HK-2 (cell line): ENCODE data around the gene INF2.
A peak's percentile ranks its signal among the peaks of the same experiment; 100 is the strongest.
"Not testable (repeated sequence)": the region's sequence is repeated elsewhere in the genome, so short reads cannot be mapped to it uniquely, and the experiment has no call there.

Source experiments
- DNase-seq: peaks from one replicate; pipeline ENCODE4 v3.0.0-alpha.2; 2018; ENCODE audit not compliant: unreplicated experiment

INF2 gene

GRCh38 chr14:104721505-104722431 lies 32.4 kb downstream of the INF2 start:
- DNase-seq, result no peak

- no peak for DNase-seq
Measured at GRCh38 chr14:104722938-104723650, 33.7 kb downstream of the INF2 start.

- DNase-seq, result peak; percentile 70
Measured at GRCh38 chr14:104723651-104724406, 34.4 kb downstream of the INF2 start, which contains the start of gene ADSS1. ADSS1 (plus strand) TSS chr14:104724229; CDS start chr14:104724271, 42 bp downstream.

DNA sequence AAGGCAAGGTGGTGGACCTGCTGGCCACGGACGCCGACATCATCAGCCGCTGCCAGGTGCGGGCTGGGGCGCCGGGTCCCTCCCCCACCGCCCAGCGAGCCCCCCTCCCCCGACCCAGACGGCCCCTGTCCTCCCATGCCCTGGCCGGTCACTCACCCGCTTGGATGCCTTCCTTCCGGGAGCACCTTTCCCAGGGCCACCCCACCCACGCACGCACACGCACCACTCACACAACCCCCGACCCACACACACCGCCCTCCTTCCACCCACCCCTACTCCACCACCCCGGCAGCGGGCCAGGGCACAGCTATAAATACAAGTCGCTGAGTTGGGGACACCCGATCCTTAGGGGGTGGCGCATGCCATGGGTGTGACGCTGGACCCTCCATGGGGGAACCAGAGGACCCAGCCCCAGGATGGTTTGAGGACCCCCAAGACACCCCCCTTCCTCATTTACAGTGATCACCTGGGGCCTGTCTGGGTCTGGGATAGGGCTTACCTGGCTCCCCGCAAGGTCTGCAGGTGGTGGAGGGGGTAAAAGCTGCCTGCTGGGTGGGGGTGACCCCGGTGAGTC lies 35.1 kb downstream of the INF2 start:
- DNase-seq, result peak; percentile 56

DNA sequence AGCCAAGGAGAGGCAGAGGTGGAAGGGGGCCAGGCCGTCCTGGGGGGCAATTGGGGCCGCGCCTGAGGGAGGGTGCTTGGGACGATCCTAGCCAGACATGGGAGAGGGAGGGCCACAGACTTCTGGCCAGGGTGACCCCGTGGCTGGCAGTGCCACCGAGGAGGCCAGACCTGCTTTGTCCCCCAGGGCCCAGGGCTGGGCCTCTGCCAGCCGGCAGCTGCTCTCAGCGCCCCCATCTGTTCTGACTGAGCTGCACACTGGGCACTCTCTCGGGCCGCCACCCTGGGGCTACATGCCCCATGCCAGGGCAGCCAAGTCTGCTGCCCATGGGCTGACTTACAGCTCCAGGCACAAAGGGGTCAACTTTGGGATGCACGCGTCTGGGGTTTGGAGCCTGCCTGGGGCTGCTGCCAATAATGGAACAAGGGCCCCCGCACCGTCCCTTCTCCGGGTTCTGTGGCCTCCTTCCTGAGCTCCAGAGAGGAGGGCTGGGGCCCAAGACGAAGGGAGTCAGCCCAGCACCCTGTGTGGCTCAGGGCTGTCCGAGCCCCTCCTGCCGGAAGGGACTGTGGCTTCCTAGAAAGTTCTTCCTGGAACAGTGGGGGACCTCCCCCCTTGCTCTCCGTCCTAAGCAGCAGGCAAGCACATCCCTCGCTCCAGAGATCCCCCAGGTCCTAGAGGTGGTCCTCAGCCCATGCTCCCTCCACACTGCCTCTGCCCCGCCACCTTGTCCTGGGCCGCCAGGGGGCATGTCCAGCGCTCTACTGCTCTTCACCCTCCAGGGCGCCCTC lies 35.8 kb downstream of the INF2 start:
- DNase-seq, result peak; percentile 46

DNA sequence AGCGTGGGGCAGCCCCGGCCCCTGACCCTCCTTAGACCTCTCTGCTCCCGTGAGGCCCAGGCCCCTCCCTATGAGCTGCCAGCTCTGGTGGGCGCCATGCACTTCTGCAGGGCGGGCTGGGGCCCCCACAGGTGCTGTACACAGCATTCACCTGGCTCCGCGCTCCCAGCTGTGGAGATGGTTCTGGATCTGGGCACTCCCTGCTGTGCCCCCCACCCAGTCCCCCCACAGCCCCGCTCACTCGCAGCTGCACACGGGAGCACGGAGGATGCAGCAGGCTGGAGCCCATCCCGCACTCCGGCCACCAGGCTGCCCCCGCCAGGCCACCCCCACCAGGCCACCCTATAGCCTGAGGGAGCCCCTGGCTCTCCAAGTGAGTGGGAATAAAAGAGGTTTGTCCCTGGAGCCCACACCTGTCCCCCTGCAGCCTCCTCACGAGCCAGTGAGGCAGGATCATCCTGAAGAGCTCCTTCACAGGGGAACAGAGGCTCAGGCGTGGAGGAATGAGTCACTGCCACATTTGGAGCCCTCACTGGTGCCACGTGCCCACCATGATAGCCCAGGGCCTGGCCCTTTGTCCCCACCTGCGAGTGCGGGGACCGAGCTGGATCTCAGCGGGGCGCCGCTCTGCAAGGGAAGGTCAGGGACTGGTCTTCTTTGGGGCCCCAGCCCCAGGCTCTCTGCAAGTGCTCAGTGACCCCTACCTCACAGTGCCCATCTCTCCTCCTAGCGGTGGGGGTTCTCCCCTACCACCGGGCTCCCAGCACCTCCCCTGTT lies 36.5 kb downstream of the INF2 start:
- no peak for DNase-seq

DNA sequence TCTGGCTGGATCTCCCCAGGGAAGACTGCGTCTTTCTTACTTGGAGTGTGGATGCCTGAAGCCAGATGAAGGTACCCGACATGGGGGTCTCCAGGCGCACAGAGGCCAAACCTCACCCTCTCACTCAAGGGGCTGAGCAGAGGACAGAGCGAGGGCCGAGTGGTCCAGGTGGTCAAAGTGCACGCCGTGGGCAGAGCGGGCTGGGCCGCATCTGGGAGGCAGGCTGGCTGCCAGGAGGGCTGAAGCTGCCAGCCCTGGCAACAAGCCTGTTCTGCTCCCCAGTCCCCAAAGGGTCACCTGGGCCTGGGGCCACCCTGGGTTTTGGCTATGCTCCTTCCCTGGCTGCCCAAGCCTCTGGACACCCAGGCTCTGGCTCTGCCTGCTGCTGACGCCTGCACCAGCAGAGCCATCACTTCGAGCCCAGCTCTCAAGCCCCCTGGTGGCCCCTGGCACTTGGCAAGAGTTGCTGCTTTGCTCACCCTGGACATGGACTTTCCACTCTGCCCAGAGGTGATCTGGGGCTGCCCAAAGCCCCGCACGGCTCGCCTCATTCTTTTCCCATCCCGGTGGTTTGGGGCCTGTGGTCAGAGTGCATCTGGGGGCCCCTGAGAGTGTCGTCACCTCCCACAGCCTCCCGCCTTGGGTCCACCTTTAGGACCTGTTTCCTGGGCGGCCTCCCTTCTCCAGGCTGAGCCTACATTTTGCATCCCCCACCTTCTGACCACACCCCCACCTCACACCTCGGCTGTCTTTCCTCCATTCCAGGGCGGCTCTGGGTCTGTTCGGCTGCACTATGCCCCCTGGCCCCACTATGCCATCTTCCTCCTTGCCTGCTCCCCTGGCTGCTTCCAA lies 37.4 kb downstream of the INF2 start:
- DNase-seq, result no peak

DNA sequence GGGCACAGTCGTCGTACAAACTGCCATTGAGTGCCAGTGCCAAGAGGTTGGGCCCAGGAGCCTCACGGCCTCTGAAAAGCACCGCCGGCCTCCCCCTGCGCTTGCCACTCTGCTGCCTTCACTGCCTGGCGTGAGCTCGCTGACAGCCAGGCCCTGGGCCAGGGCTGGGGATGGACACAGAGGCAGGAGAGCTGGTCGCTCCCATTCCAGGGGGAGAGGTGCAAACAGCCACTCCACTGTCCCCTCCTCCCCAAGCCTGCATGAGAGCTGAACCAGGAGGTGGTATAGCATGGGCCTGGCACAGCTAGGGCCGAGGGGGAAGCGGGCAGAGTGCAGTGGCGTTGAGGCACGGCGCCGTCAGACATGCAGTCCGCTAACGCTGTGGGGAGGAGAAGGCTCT lies 39.2 kb downstream of the INF2 start:
- no peak for DNase-seq

- not testable (repeated sequence) for DNase-seq
Measured at GRCh38 chr14:104729176-104729834, 39.9 kb downstream of the INF2 start.

- DNase-seq, result no peak
Measured at GRCh38 chr14:104729835-104730181, 40.4 kb downstream of the INF2 start.

- no peak for DNase-seq
Measured at GRCh38 chr14:104730487-104730886, 41.1 kb downstream of the INF2 start.

DNA sequence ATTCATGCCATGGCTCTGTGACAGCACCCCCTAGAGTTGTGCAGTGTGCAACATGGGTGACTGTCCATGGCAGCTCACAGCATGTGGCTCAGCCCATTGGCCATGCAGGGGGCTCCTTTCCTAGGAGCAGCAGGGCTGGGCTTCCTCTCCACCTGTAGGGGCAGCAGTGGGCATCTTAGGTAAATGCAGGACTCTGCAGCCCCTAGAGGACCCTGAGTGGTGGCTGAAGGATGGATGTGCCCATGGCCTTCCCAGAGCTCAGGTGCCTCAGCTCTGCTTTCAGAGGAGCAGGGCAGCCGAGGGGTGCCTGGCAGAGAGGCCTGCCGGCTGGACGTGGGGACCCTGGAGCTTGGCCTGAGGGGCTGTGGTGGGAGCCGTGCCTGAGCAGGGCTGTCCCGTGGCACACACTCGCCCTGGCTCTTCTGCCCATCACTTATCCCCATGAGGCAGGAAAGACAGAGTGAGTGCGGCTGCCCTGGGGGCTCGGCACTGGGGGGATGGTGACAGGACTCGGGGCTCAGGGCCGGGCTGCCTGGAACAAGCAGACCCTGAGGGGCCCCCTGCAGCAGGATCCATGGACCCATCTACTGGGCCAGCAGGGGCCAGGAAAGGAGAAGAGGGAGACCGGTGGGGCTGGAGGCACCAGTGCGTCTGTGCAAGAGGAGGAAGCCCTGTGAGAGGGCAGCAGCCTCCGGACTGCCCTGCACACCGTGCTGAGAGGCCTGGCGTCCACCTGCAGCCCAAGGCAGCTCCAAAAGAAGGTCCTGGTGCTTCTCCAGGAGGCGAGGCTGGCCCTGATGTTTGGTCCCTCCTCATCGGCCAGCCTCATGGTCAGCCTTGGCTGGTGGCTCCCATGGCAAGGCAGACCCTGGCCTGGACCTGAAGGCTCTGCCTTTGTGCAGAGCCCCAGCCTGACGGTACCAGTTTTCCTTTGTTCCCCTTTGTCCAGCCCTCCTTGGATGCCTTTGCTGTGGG lies 42.2 kb downstream of the INF2 start:
- DNase-seq, result no peak

DNA sequence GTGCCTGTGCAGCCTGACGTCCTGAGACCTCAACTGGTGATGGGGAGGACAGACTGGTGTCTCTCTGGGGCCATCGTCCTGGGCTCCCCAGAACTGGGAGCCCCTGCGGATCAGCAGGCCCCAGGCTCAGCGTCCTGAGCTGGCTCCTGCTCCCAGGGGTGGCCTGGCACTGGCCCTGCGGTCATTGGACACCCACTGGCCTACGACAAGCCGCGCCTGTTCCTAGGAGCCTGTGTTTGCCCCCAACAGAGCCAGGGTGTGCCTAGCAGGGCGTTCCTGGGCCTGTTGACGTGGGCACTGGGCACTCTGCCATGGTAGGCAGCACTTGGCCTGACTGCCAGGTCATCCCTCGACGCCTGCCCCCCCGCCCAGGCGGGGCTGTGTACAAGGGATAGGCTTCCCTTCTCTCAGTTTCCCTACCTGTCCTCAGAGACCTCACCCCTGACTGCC lies 43.0 kb downstream of the INF2 start:
- no peak for DNase-seq

- no peak for DNase-seq
Measured at GRCh38 chr14:104732931-104733681, 43.7 kb downstream of the INF2 start.

GRCh38 chr14:104734051-104734587 lies 44.7 kb downstream of the INF2 start:
- DNase-seq, result no peak

DNA sequence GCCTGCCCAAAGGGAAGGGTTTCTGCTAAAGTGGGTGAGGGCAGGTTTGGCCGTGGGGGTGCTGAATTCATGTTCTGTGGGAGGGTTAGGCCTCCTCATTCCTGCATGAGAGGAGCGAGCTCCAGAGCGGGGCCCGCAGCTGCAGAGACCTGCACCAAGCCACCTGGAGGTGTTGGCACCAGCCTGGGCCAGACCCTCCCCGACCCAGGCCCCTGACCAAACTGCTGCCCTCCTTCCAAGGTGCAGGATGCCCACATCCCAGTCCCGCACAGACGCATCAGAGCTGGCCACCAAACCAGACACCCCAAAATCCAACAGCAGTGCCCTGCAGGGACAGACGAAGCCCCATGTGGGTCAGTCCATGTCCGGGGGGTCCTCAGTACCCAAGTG lies 45.2 kb downstream of the INF2 start:
- DNase-seq, result no peak
